OCI-LY3 (cell line): ENCODE results near the gene SNRPD2.

Source experiments
- CTCF ChIP-seq: fragments of 200-600, 300-600 bp; sonication (generic); IDR thresholded peaks from 2 replicates; pipeline ENCODE4 v1.5.1; 2014; ENCODE audit warnings: antibody characterized with exemption, low read length, low read depth
- EZH2phosphoT487 ChIP-seq: fragments of 200-600 bp; shearing (Covaris generic); IDR thresholded peaks from 2 replicates; pipeline ENCODE4 v1.6.1; 2018; ENCODE audit warnings: antibody characterized with exemption, mixed run types, low read depth

GRCh38 chr19:45713141-45713540, 21.4 kb upstream of the SNRPD2 start:
- no peak for TF ChIP-seq CTCF
- no peak for TF ChIP-seq EZH2phosphoT487
